WTC11 (cell line): ENCODE data around the gene CD34. TPM values are rescaled to one million over a fixed set of nuclear protein-coding genes. Genes with fewer than 3 reads are reported as not detected.

Experiments
- ATAC-seq: fragments of 200-7000 bp; cut with Tn5 transposase; 2 replicates; pipeline ENCODE4 v1.10.0; 2021; ENCODE audit warnings: mild to moderate bottlenecking, moderate library complexity
- CTCF ChIA-PET: fragments of 300-600 bp; sonication (Branson Sonifier 250); formaldehyde crosslinking; loops from one replicate; lab custom pipeline; 2021; ENCODE audit warnings: antibody characterized with exemption; lab: Charles Lee
- POLR2A ChIA-PET: fragments of 350-600 bp; sonication (Branson Sonifier 250); formaldehyde crosslinking; loops from one replicate; lab custom pipeline; 2021; ENCODE audit warnings: antibody characterized with exemption; lab: Charles Lee
- DNase-seq: peaks from one replicate; pipeline ENCODE4 v3.0.0; 2021; ENCODE audit warnings: low spot score
- H3K27ac Mint-ChIP-seq: 2 replicates; pipeline ENCODE4 v1.8.0; 2021; ENCODE audit warnings: mixed read lengths
- H3K27me3 Mint-ChIP-seq: 2 replicates; pipeline ENCODE4 v1.8.0; 2021; ENCODE audit warnings: low read depth, mild to moderate bottlenecking, moderate library complexity, mixed read lengths
- H3K36me3 Mint-ChIP-seq: 2 replicates; pipeline ENCODE4 v1.8.0; 2021; ENCODE audit warnings: mixed read lengths
- H3K4me1 Mint-ChIP-seq: 2 replicates; pipeline ENCODE4 v1.8.0; 2022; ENCODE audit warnings: mixed read lengths
- H3K4me3 Mint-ChIP-seq: 2 replicates; pipeline ENCODE4 v1.8.0; 2021; ENCODE audit warnings: mild to moderate bottlenecking, moderate library complexity, mixed read lengths
- H3K9me3 Mint-ChIP-seq: 2 replicates; pipeline ENCODE4 v1.8.0; 2021; ENCODE audit warnings: mixed read lengths
- AFF4 ChIP-seq: sonication (generic); formaldehyde crosslinking; IDR thresholded peaks from 2 replicates; pipeline ENCODE4 v1.8.1; 2023; ENCODE audit warnings: mild to moderate bottlenecking, missing genetic modification reagents, borderline replicate concordance
- ATF2 ChIP-seq: sonication (generic); formaldehyde crosslinking; IDR thresholded peaks from 2 replicates; pipeline ENCODE4 v1.8.1; 2022; ENCODE audit warnings: low read depth, missing genetic modification reagents, borderline replicate concordance
- E2F1 ChIP-seq: sonication (generic); formaldehyde crosslinking; IDR thresholded peaks from 2 replicates; pipeline ENCODE4 v1.8.0; 2022; ENCODE audit warnings: mild to moderate bottlenecking, missing genetic modification reagents
- FOXP4 ChIP-seq: sonication (generic); formaldehyde crosslinking; IDR thresholded peaks from 2 replicates; pipeline ENCODE4 v1.8.0; 2022; ENCODE audit warnings: mild to moderate bottlenecking, missing genetic modification reagents
- GABPB1 ChIP-seq: sonication (generic); formaldehyde crosslinking; IDR thresholded peaks from 2 replicates; pipeline ENCODE4 v1.8.1; 2023; ENCODE audit warnings: mild to moderate bottlenecking, missing genetic modification reagents
- HMGXB4 ChIP-seq: sonication (generic); formaldehyde crosslinking; IDR thresholded peaks from 2 replicates; pipeline ENCODE4 v1.8.1; 2023; ENCODE audit warnings: mild to moderate bottlenecking, moderate library complexity, missing genetic modification reagents
- KAT7 ChIP-seq: sonication (generic); formaldehyde crosslinking; IDR thresholded peaks from 2 replicates; pipeline ENCODE4 v1.8.1; 2023; ENCODE audit warnings: missing genetic modification reagents, mild to moderate bottlenecking, borderline replicate concordance
- MLX ChIP-seq: sonication (generic); formaldehyde crosslinking; IDR thresholded peaks from 2 replicates; pipeline ENCODE4 v1.8.1; 2023; ENCODE audit warnings: mild to moderate bottlenecking, missing genetic modification reagents, moderate library complexity
- NFATC4 ChIP-seq: fragments of 250-450 bp; sonication (Bioruptor Pico); IDR thresholded peaks from 2 replicates; pipeline ENCODE4 v1.9.0; 2021; ENCODE audit warnings: mild to moderate bottlenecking
- NR3C1 ChIP-seq: sonication (generic); formaldehyde crosslinking; conservative IDR thresholded peaks from 2 replicates; pipeline ENCODE4 v1.8.1; 2023; ENCODE audit warnings: low read depth, mild to moderate bottlenecking, missing genetic modification reagents
- PRRX2 ChIP-seq: fragments of 250-450 bp; sonication (Bioruptor Pico); IDR thresholded peaks from 2 replicates; pipeline ENCODE4 v1.8.0; 2021; ENCODE audit warnings: mild to moderate bottlenecking
- TEAD4 ChIP-seq: sonication (generic); formaldehyde crosslinking; IDR thresholded peaks from 2 replicates; pipeline ENCODE4 v1.8.0; 2022; ENCODE audit warnings: mild to moderate bottlenecking, missing genetic modification reagents
- USF1 ChIP-seq: sonication (generic); formaldehyde crosslinking; IDR thresholded peaks from 2 replicates; pipeline ENCODE4 v1.8.0; 2022; ENCODE audit warnings: mild to moderate bottlenecking, missing genetic modification reagents
- ZNF121 ChIP-seq: sonication (generic); formaldehyde crosslinking; IDR thresholded peaks from 2 replicates; pipeline ENCODE4 v1.8.0; 2023; ENCODE audit warnings: missing genetic modification reagents
- total RNA-seq: library from RNA; stranded (reverse); gene quantifications from 3 replicates; pipeline ENCODE4 v1.2.3, GENCODE V29; 2021

The CD34 gene
- total RNA-seq, 1 experiment from 2014 or later, result 0.35 TPM

- TF ChIP-seq MLX (CRISPR knock-in tag) (no peak), ATF2 (CRISPR knock-in tag) (no peak), AFF4 (CRISPR knock-in tag) (no peak), NR3C1 (CRISPR knock-in tag) (no peak), ZNF121 (CRISPR knock-in tag) (no peak)
Observed at GRCh38 chr1:207960346-207960745, 49.4 kb upstream of the CD34 start (continued).

- ChIA-PET CTCF (interaction anchor here (0.6 to 3.9 kb wide), 8 partner anchors 10 to 148 kb away, joined by 3 to 21 read pairs (median 4); no protein-coding TSS in a partner anchor), POLR2A (no interaction called here)
- H3K27me3 Mint-ChIP-seq, result peaks cover 87% of the 10 kb centered on the region
- H3K9me3 Mint-ChIP-seq, result no peaks in the 10 kb centered on the region
- H3K4me3 Mint-ChIP-seq, result peak overlapping the region; percentile 73
- H3K27ac Mint-ChIP-seq, result no peak overlapping the region
- no peak for DNase-seq
- TF ChIP-seq USF1 (CRISPR knock-in tag), result no peak
- TF ChIP-seq PRRX2 (CRISPR knock-in tag), result no peak
- no peak for TF ChIP-seq NFATC4 (CRISPR knock-in tag)
- TF ChIP-seq TEAD4, result no peak
- no peak for TF ChIP-seq E2F1 (CRISPR knock-in tag)
- H3K4me1 Mint-ChIP-seq, result peaks cover 14% of the 10 kb centered on the region
- no peaks in the 10 kb centered on the region for H3K36me3 Mint-ChIP-seq
- ATAC-seq, result no peak
Observed at GRCh38 chr1:207959910-207960309, 49.0 kb upstream of the CD34 start.

- DNase-seq, result peak; percentile 50
- peak; percentile 41 for ATAC-seq
- peaks cover 81% of the 10 kb centered on the region for H3K27me3 Mint-ChIP-seq
Observed at GRCh38 chr1:207959141-207959825, 48.4 kb upstream of the CD34 start.

More at GRCh38 chr1:207959141-207959825, 48.4 kb upstream of the CD34 start:
- peaks cover 9% of the 10 kb centered on the region for H3K4me1 Mint-ChIP-seq
- no peaks in the 10 kb centered on the region for H3K36me3 Mint-ChIP-seq
- POLR2A ChIA-PET, result interaction anchor here (0.5 kb wide), 1 partner anchor 15 kb away, joined by 7 read pairs; no protein-coding TSS in a partner anchor
- TF ChIP-seq GABPB1 (CRISPR knock-in tag) (no peak), FOXP4 (CRISPR knock-in tag) (0 out of 2 replicates have a peak, but pooled peaks have one; percentile 26), HMGXB4 (CRISPR knock-in tag) (peak; percentile 36), KAT7 (CRISPR knock-in tag) (0 out of 2 replicates have a peak, but pooled peaks have one; percentile 16)
- H3K27ac Mint-ChIP-seq, result no peak overlapping the region
- peak overlapping the region; percentile 73 for H3K4me3 Mint-ChIP-seq
- CTCF ChIA-PET, result interaction anchor here (0.6 to 3.9 kb wide), 8 partner anchors 11 to 148 kb away, joined by 3 to 21 read pairs (median 4); no protein-coding TSS in a partner anchor
- no peaks in the 10 kb centered on the region for H3K9me3 Mint-ChIP-seq
